ENCODE results near the gene RHOF. TPM values are rescaled to one million over a fixed set of nuclear protein-coding genes. Genes with fewer than 3 reads are reported as not detected.

The RHOF gene
- total and polyA plus RNA-seq, 2 of the 13 experiments (the other 11 are each of a cell fraction or from before 2014, with no cell fraction given): 14.6 to 32.2 TPM

DNA sequence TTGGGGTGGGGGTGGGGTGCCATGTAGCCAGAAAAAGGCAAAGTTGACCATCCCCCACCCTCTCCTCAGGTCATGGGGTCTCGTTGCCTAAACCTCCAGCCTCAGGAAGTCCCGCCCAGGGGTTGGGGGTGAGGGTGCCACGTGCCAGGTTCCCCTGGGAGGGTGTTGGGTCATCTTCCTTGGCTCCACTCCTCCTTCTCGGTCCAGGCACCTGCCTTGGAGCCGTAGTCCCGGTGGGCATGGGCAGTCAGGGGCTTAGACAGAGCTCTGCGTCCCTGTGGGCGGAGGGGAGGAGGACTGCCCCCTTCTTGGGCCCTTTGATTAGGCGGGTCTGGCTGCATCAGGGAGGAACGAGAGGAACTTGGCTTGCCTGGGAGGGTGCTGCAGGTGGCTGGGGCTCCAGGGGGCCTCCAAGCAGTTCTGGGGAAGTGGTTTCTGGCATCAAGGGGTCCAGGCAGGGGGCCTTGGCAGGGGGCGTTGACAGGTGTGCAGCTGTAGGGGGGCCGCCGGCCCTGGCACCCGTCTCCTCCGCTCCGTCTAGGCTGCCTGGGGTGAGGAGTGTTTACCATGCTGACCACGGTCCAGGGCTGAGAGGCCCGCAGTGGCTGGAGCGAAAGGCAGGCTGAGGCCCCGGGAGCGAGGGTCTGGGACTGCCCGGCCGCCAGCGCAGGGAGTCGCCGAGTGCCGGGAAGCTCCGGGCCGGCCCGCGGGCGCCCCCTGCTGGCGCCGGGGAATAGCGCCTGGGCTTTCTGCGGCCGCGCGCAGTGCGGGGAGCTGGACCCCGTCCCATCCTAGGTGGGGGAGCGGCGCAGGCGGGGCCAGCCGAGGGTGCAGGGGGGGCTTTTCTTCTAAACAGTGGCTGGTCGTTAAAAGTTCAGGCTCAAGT, 18.2 kb upstream of the RHOF start (continued):
- TF ChIP-seq, protein P1, sequence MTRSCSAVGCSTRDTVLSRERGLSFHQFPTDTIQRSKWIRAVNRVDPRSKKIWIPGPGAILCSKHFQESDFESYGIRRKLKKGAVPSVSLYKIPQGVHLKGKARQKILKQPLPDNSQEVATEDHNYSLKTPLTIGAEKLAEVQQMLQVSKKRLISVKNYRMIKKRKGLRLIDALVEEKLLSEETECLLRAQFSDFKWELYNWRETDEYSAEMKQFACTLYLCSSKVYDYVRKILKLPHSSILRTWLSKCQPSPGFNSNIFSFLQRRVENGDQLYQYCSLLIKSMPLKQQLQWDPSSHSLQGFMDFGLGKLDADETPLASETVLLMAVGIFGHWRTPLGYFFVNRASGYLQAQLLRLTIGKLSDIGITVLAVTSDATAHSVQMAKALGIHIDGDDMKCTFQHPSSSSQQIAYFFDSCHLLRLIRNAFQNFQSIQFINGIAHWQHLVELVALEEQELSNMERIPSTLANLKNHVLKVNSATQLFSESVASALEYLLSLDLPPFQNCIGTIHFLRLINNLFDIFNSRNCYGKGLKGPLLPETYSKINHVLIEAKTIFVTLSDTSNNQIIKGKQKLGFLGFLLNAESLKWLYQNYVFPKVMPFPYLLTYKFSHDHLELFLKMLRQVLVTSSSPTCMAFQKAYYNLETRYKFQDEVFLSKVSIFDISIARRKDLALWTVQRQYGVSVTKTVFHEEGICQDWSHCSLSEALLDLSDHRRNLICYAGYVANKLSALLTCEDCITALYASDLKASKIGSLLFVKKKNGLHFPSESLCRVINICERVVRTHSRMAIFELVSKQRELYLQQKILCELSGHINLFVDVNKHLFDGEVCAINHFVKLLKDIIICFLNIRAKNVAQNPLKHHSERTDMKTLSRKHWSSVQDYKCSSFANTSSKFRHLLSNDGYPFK (CRISPR knock-in tag; IDR thresholded peaks at IDR 0.05; ENCODE audit: borderline replicate concordance): no peak
- peak; percentile 28; the same call in 1 of the 2 replicates for TF ChIP-seq MAZ (IDR thresholded peaks at IDR 0.05; ENCODE audit: borderline replicate concordance, low read depth, low read length)
- no peak for TF ChIP-seq MAZ (CRISPR knock-in tag; IDR thresholded peaks at IDR 0.05; ENCODE audit: low read depth)
- no peak for TF ChIP-seq ZKSCAN5 (CRISPR knock-in tag; IDR thresholded peaks at IDR 0.05)
- no peak for TF ChIP-seq ZBED4 (CRISPR knock-in tag; IDR thresholded peaks at IDR 0.05; ENCODE audit: borderline replicate concordance)
- TF ChIP-seq MNT (IDR thresholded peaks at IDR 0.05): no peak
- TF ChIP-seq NFKB2 (CRISPR knock-in tag; IDR thresholded peaks at IDR 0.05; ENCODE audit: borderline replicate concordance): no peak
- no peak for TF ChIP-seq ZNF761 (CRISPR knock-in tag; conservative IDR thresholded peaks at IDR 0.05)
- no peak for TF ChIP-seq U2AF1 (optimal IDR thresholded peaks at IDR 0.05; ENCODE audit: low read depth, low read length)
- peak; percentile 51; the same call in 1 of the 2 replicates for TF ChIP-seq ERF (CRISPR knock-in tag; IDR thresholded peaks at IDR 0.05)
- TF ChIP-seq MYC (CRISPR knock-in tag; IDR thresholded peaks at IDR 0.05; ENCODE audit: borderline replicate concordance): peak; percentile 32; the same call in 1 of the 2 replicates
- no peak for TF ChIP-seq HINFP (CRISPR knock-in tag; IDR thresholded peaks at IDR 0.05; ENCODE audit: low read depth)
- no peak for TF ChIP-seq ZNF670 (CRISPR knock-in tag; IDR thresholded peaks at IDR 0.05; ENCODE audit: borderline replicate concordance)

All from HepG2 (cell line).